Thyroid gland (tissue), 4 donors: ENCODE data around the gene CEP350. TPM values are rescaled to one million over a fixed set of nuclear protein-coding genes. Genes with fewer than 3 reads are reported as not detected.

Source experiments
- DNase-seq, 2 donors: peaks; one replicate each; pipeline ENCODE4 v3.0.0-alpha.2; 2019
- H3K27ac ChIP-seq, 3 donors: fragments of 200-600 bp; sonication (generic); 1 replicate in 2 of 3; 2 replicates in 1 of 3; pipeline ENCODE4 v1.5.1; 2016 to 2019; ENCODE audit warnings: mild to moderate bottlenecking in 1 of 3, moderate library complexity in 1 of 3
- H3K27me3 ChIP-seq: fragments of 200-600 bp; sonication (generic); one replicate; pipeline ENCODE4 v1.5.1; 2019
- H3K36me3 ChIP-seq, 2 donors: fragments of 200-600 bp; sonication (generic); one replicate each; pipeline ENCODE4 v1.5.1; 2016 to 2019
- H3K4me1 ChIP-seq, 2 donors: fragments of 200-600 bp; sonication (generic); one replicate each; pipeline ENCODE4 v1.5.1; 2017 to 2019
- H3K4me3 ChIP-seq, 3 donors: fragments of 200-600 bp; sonication (generic); replicated peaks in 1 of 3; 1 replicate in 2 of 3; 2 replicates in 1 of 3; pipeline ENCODE4 v1.5.1; 2016; ENCODE audit warnings: mild to moderate bottlenecking in 1 of 3
- H3K9me3 ChIP-seq: fragments of 200-600 bp; sonication (generic); one replicate; pipeline ENCODE4 v1.5.1; 2017
- POLR2A ChIP-seq, 2 donors: fragments of 450-650 bp; IDR thresholded peaks; one replicate each; pipeline ENCODE4 v1.6.1; 2017; ENCODE audit warnings: antibody characterized with exemption in 2 of 2, mild to moderate bottlenecking in 2 of 2, moderate library complexity in 1 of 2
- WGBS, 2 donors: methylation state at CpG; one replicate each; pipeline ENCODE4 v1.1.5; 2017; 5-methylcytosine and 5-hydroxymethylcytosine counted together
- intact Hi-C: fragments of 100-400 bp; cut with DNase I; formaldehyde crosslinking; loops from one replicate; pipeline ENCODE4 v1.15.1; 2023
- total RNA-seq, 4 donors: library from RNA; depleted of rRNA; stranded (reverse); fragments of >200 nt; gene quantifications; one replicate each; pipeline ENCODE4 v1.2.3, GENCODE V29; 2016
- TF ChIP-seq, protein P1 (sequence below), 6 experiments: fragments of 200-600 bp in 3 of 6; fragments of 450-650 bp in 3 of 6; sonication (generic) in 3 of 6; IDR thresholded peaks; one replicate each; pipeline ENCODE4 v1.5.1; 2016 to 2019; ENCODE audit warnings: antibody characterized with exemption in 6 of 6, mild to moderate bottlenecking in 2 of 6, inconsistent platforms in 1 of 6, moderate library complexity in 1 of 6

The CEP350 gene
- total RNA-seq, 4 donors from 2014 or later: 58.3 to 78.1 (median 65.2) TPM

DNA sequence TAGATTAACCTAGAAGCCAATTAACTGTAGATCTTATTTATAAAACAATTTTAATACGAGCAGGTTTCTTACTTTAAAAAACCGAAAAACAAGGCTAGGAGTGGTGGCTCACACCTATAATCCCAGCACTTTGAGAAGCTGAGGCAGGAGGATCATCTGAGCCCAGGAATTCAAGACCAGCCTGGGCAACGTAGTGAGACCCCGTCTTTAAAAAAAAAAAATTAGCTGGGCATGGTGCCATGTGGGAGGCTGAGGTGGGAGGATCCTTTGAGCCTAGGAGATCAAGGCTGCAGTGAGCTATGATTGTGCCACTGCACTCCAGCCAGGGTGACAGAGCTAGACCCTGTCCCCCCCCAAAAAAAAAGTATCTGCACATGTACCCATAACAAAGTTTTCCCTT, 110.8 kb downstream of the CEP350 start:
- Histone ChIP-seq H3K4me1 (no peaks in the 10 kb centered on the region), H3K4me3 (no peak overlapping the region), H3K9me3 (no peaks in the 10 kb centered on the region), H3K27me3 (no peaks in the 10 kb centered on the region), H3K36me3 (peaks cover 38 to 51% of the 10 kb centered on the region in 2 donors), H3K27ac (no peak overlapping the region)
- TF ChIP-seq POLR2A (IDR thresholded peaks at IDR 0.05): no peak
- TF ChIP-seq, protein P1, sequence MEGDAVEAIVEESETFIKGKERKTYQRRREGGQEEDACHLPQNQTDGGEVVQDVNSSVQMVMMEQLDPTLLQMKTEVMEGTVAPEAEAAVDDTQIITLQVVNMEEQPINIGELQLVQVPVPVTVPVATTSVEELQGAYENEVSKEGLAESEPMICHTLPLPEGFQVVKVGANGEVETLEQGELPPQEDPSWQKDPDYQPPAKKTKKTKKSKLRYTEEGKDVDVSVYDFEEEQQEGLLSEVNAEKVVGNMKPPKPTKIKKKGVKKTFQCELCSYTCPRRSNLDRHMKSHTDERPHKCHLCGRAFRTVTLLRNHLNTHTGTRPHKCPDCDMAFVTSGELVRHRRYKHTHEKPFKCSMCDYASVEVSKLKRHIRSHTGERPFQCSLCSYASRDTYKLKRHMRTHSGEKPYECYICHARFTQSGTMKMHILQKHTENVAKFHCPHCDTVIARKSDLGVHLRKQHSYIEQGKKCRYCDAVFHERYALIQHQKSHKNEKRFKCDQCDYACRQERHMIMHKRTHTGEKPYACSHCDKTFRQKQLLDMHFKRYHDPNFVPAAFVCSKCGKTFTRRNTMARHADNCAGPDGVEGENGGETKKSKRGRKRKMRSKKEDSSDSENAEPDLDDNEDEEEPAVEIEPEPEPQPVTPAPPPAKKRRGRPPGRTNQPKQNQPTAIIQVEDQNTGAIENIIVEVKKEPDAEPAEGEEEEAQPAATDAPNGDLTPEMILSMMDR (IDR thresholded peaks at IDR 0.05): no peak
- 94 to 95% methylated on average over 4 of the region's 4 CpGs for WGBS, 2 donors
- intact Hi-C loops: no loop called here
- DNase-seq: no peak

- H3K27me3 ChIP-seq: no peaks in the 10 kb centered on the region
- intact Hi-C loops: no loop called here
- no peak for TF ChIP-seq POLR2A (IDR thresholded peaks at IDR 0.05)
- TF ChIP-seq, protein P1 (IDR thresholded peaks at IDR 0.05): no peak
- H3K9me3 ChIP-seq: no peaks in the 10 kb centered on the region
- no peak overlapping the region for H3K4me3 ChIP-seq
- no peaks in the 10 kb centered on the region for H3K4me1 ChIP-seq
- peaks cover 38 to 49% of the 10 kb centered on the region in 2 donors for H3K36me3 ChIP-seq
- WGBS, 2 donors: 79 to 81% methylated on average over 3 of the region's 3 CpGs
- no peak for DNase-seq
- H3K27ac ChIP-seq: no peak overlapping the region
Measured at GRCh38 chr1:180066150-180066549, 111.5 kb downstream of the CEP350 start.

DNA sequence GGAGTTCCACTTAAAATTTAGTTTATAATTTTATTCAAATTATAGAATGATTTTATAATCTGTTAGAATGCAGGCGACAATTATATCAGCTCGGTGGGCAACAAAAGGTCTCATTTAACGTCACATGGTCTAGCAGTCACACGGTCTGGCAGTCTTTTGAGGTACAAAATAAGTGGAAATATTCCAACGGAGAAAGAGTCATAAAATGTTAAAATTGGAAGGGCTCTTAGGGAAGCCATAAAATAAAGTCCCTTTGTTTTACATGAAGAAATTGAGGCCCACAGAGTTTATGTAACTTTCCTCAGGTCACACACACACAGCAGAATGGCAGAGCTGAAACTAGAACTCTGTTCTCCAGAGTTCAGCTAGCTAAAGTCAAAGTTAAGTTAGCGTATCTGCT, 115.7 kb downstream of the CEP350 start:
- H3K4me3 ChIP-seq: no peak overlapping the region
- H3K4me1 ChIP-seq: no peaks in the 10 kb centered on the region
- 94 to 96% methylated on average over 6 of the region's 6 CpGs for WGBS, 2 donors
- DNase-seq: no peak
- intact Hi-C loops: no loop called here
- no peaks in the 10 kb centered on the region for H3K27me3 ChIP-seq
- H3K27ac ChIP-seq: no peak overlapping the region
- no peak for TF ChIP-seq POLR2A (IDR thresholded peaks at IDR 0.05)
- TF ChIP-seq, protein P1 (IDR thresholded peaks at IDR 0.05): no peak
- no peaks in the 10 kb centered on the region for H3K9me3 ChIP-seq
- H3K36me3 ChIP-seq: peaks cover 26 to 27% of the 10 kb centered on the region in 2 donors

- DNase-seq: no peak
- WGBS, 2 donors: 94% methylated on average over 5 of the region's 5 CpGs
- intact Hi-C loops: no loop called here
Measured at GRCh38 chr1:180071759-180072158, 117.1 kb downstream of the CEP350 start.

GRCh38 chr1:180080439-180080838, 125.8 kb downstream of the CEP350 start:
- no peak for TF ChIP-seq POLR2A (IDR thresholded peaks at IDR 0.05)
- Histone ChIP-seq H3K4me1 (no peaks in the 10 kb centered on the region), H3K36me3 (peaks cover 37 to 44% of the 10 kb centered on the region in 2 donors), H3K4me3 (no peak overlapping the region), H3K9me3 (no peaks in the 10 kb centered on the region), H3K27me3 (no peaks in the 10 kb centered on the region), H3K27ac (no peak overlapping the region)
- intact Hi-C loops: no loop called here
- no peak for DNase-seq
- 97 to 100% methylated on average over 1 of the region's 1 CpG for WGBS, 2 donors

More at GRCh38 chr1:180071759-180072158, 117.1 kb downstream of the CEP350 start:
- peaks cover 29% of the 10 kb centered on the region in 2 donors for H3K36me3 ChIP-seq
- H3K4me1 ChIP-seq: no peaks in the 10 kb centered on the region
- H3K4me3 ChIP-seq: no peak overlapping the region
- H3K27me3 ChIP-seq: no peaks in the 10 kb centered on the region
- no peaks in the 10 kb centered on the region for H3K9me3 ChIP-seq
- H3K27ac ChIP-seq: no peak overlapping the region
- TF ChIP-seq POLR2A (IDR thresholded peaks at IDR 0.05): no peak
- TF ChIP-seq, protein P1 (IDR thresholded peaks at IDR 0.05): no peak

- no peaks in the 10 kb centered on the region for H3K9me3 ChIP-seq
- no peak overlapping the region for H3K27ac ChIP-seq
- no peaks in the 10 kb centered on the region for H3K27me3 ChIP-seq
- H3K4me3 ChIP-seq: no peak overlapping the region
- peaks cover 27 to 37% of the 10 kb centered on the region in 2 donors for H3K36me3 ChIP-seq
- 85 to 95% methylated on average over 2 of the region's 2 CpGs for WGBS, 2 donors
- no peak for DNase-seq
- TF ChIP-seq POLR2A (IDR thresholded peaks at IDR 0.05): no peak
- TF ChIP-seq, protein P1 (IDR thresholded peaks at IDR 0.05): no peak
- no peaks in the 10 kb centered on the region for H3K4me1 ChIP-seq
- intact Hi-C loops: no loop called here
Measured at GRCh38 chr1:180081474-180081873, 126.9 kb downstream of the CEP350 start.
